Subcutaneous adipose tissue (tissue), 4 donors: Measurements from ENCODE around the gene DZIP1L. TPM values are rescaled to one million over a fixed set of nuclear protein-coding genes. Genes with fewer than 3 reads are reported as not detected.

Experiments used
- total RNA-seq, 4 donors: library from RNA; depleted of rRNA; stranded (reverse); fragments of >200 nt; gene quantifications; one replicate each; pipeline ENCODE4 v1.1.0, GENCODE V29; 2016
- TF ChIP-seq, protein P1 (sequence below): fragments of 450-650 bp; IDR thresholded peaks from one replicate; pipeline ENCODE4 v1.5.1; 2016; ENCODE audit warnings: low read depth, mild to moderate bottlenecking, control low read depth, antibody characterized with exemption, moderate library complexity

Gene DZIP1L
- total RNA-seq, 4 donors from 2014 or later: 11.9 to 33.3 (median 19.3) TPM

DNA sequence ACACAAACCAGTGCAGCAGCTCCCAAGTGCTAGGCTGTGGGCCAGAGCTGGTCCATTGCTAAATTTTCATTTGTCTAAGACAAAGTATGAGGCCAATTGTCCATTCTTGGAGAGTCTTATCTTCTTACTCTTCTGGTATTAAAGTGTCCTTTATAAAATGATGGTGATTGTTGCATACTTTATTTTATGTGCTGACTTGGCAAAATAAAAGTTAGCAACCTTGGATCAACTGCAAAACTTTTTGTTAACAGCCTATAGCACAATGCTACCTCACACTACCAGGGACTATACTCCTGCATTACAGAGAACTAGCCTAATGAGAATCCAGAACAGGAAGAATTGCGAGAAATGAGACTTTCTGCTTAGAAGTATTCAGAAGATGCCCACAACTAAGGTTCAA lies 61.4 kb downstream of the DZIP1L start:
- TF ChIP-seq, protein P1, sequence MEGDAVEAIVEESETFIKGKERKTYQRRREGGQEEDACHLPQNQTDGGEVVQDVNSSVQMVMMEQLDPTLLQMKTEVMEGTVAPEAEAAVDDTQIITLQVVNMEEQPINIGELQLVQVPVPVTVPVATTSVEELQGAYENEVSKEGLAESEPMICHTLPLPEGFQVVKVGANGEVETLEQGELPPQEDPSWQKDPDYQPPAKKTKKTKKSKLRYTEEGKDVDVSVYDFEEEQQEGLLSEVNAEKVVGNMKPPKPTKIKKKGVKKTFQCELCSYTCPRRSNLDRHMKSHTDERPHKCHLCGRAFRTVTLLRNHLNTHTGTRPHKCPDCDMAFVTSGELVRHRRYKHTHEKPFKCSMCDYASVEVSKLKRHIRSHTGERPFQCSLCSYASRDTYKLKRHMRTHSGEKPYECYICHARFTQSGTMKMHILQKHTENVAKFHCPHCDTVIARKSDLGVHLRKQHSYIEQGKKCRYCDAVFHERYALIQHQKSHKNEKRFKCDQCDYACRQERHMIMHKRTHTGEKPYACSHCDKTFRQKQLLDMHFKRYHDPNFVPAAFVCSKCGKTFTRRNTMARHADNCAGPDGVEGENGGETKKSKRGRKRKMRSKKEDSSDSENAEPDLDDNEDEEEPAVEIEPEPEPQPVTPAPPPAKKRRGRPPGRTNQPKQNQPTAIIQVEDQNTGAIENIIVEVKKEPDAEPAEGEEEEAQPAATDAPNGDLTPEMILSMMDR: no peak

DNA sequence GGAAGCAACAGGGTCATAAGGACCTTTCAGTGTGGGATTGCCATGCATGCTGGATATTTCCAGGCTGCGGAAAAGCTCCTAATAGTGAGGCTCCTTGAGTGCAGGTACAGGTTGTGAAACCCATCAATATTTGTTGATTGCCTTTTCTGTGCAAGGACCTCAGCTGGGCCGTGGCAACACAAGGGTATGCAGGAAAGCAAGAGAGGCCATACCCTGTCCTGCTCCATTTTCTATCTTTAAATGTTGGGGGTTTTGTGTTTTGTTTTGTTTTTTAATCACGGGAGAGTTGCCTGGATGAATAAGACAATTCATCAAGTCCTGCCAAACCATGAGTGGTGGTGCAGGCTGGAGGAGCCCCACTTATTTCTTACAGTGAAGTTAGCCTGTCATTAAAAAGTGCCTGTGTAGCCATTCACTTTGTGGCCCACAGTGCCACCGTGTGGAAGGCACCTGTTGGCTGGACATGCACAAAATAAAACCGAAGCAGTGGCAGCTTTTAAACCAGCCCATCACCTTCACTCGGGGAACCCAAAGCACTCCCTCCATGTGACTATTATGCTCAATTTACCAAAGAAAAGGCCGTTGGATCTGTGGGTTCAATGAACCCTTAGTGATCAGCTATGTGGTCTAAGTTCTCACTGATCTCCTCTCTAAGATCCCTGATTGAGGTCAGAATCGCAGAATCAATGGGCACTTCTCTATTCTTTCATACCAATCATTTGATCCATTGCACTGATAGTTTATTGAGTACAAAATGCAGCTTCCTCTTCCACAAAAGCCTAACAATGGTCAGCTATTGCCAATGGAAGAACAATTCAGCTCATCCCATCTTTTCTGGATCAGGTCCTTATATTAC lies 63.2 kb downstream of the DZIP1L start:
- TF ChIP-seq, protein P1: no peak

DNA sequence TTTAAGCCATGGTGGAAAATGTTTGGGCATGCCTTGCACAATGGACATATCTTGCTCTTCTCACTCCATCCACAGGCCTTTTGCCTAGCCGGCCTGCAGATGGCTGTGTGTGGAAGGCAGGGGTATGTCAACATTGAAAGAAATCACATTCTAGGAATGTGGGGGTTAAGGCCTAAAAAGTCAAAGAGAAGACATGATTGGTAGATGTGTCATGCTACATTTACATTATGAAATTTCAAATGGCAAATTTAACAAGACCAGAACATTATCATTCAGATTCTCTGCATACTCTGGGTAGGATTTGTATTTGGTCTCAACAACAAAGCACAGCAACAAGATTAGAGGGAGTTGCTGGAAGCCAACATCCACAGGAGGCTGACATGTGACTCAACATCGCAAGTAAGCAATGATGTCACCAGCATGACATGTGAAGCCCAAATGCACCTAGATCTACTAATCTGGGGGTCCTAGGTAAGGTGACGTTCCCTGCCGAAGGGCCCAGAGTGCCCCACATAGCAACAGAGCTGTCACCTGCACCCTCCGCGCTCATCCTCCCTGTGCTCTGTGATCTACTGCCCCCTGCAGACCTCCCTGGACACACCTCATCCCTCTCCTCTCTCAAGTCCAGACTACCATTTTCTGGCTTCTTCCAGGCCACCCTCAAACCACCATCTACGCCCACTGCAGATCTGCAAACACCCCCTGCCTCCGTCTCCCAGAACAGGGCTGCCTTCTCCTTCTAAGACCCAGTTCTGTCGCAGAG lies 66.1 kb downstream of the DZIP1L start:
- TF ChIP-seq, protein P1: no peak

DNA sequence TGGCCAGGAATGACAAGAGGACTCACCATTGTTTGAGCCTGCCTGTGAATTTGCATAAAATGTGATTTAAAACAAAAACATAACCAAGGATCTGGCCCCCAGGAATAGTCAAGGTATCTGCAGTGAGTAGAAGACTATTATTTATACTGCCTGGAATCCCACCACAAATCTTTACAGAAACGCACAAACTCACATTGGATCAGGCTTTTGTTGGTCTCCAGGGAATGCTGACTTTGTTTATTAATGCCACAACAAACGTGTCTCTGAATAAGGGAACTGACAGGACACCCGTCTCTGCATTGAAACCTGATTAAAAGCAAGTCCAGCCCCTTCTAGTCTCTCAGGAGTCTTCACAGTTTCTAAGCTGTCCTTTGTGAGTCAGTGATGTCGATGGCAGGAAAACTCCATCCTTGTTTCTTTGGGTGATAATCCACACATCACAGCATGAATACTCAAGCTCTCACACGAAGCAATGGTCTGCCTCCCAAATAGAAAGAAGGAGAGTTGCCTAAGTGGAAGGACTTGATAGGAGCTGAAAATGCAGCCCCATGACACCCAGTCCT lies 67.7 kb downstream of the DZIP1L start:
- TF ChIP-seq, protein P1: no peak

DNA sequence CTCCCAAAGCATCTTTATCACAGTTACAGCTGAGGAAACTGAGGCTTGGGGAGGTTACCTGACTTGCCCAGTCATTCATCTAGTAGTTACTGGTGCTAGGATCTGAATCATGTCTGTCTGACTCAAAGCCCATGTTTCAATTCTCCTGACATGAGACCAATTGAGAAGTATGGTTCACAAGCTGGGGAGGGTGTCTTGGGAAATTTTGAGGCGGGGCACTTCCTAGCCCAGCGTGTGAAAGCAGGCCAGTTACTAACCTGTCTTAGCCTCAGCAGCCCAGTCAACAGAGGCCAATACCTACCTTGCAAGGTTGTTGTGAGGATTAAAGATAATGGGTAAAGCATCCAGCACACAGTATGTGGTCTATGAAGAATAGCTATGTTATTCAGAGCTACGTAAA lies 68.5 kb downstream of the DZIP1L start:
- TF ChIP-seq, protein P1: no peak

DNA sequence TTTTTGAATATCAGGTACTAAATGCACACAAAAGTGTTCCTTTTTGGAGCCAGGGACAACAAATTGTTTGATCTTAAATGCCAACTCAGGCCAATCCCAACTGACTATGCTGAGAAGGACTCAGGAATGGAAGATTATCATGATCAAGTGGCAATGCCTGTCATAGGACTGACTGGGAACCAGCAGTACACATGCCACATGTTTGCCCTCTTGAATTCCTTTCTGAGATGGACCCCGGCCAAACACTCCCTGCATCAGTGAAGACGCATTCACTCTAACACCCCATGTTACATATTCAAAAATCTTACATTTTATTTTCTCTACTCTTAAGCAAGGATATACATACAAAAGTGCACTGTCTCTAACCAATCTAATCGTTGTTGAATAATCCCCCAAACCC lies 69.3 kb downstream of the DZIP1L start:
- TF ChIP-seq, protein P1: no peak
